Sigmoid colon (tissue), 7 donors: ENCODE measurements around the gene NBPF1. TPM values are rescaled to one million over a fixed set of nuclear protein-coding genes. Genes with fewer than 3 reads are reported as not detected.
"Not testable (repeated sequence)": the region's sequence is repeated elsewhere in the genome, so short reads cannot be mapped to it uniquely, and the experiment has no call there.

Experiments used
- DNase-seq: peaks from one replicate; pipeline ENCODE4 v3.0.0-alpha.2; 2019
- H3K27ac ChIP-seq, 4 donors: fragments of 200-600 bp; sonication (generic); one replicate each; pipeline ENCODE4 v1.5.1; 2016 to 2019; ENCODE audit warnings: mild to moderate bottlenecking in 1 of 4
- H3K27me3 ChIP-seq, 3 donors: fragments of 200-600 bp; sonication (generic); one replicate each; pipeline ENCODE4 v1.5.1; 2019; ENCODE audit warnings: mild to moderate bottlenecking in 1 of 3
- H3K36me3 ChIP-seq, 4 donors: fragments of 200-600 bp; sonication (generic); one replicate each; pipeline ENCODE4 v1.5.1; 2016 to 2019
- H3K4me1 ChIP-seq, 4 donors: fragments of 200-600 bp; sonication (generic); one replicate each; pipeline ENCODE4 v1.5.1; 2017 to 2019
- H3K4me3 ChIP-seq, 4 donors: fragments of 200-600 bp; sonication (generic); one replicate each; pipeline ENCODE4 v1.5.1; 2017 to 2019; ENCODE audit warnings: mild to moderate bottlenecking in 2 of 4, moderate library complexity in 1 of 4
- H3K9me3 ChIP-seq, 4 donors: fragments of 200-600 bp in 3 of 4; sonication (generic) in 3 of 4; one replicate each; pipeline versions ENCODE4 v1.5.1 to v1.6.1; 2013 to 2019
- EP300 ChIP-seq, 4 donors: sonication (generic); formaldehyde crosslinking; IDR thresholded peaks; one replicate each; pipeline ENCODE4 v1.6.1; 2017; ENCODE audit warnings: antibody characterized with exemption in 4 of 4
- POLR2A ChIP-seq, 2 donors: fragments of 450-650 bp; IDR thresholded peaks; one replicate each; pipeline ENCODE4 v1.6.1; 2016; ENCODE audit warnings: antibody characterized with exemption in 2 of 2, mild to moderate bottlenecking in 2 of 2, moderate library complexity in 2 of 2
- POLR2AphosphoS5 ChIP-seq, 4 donors: sonication (generic); formaldehyde crosslinking; IDR thresholded peaks; one replicate each; pipeline ENCODE4 v1.6.1; 2017; ENCODE audit warnings: antibody characterized with exemption in 4 of 4
- WGBS, 2 donors: extraction: QIAGEN DNeasy Blood & Tissue Kit; methylation state at CpG; one replicate each; pipeline ENCODE4 v1.1.7; 2013; 5-methylcytosine and 5-hydroxymethylcytosine counted together
- intact Hi-C: fragments of 100-400 bp; cut with DNase I; formaldehyde crosslinking; loops from one replicate; pipeline ENCODE4 v1.15.1; 2023
- polyA plus RNA-seq, 3 donors: library from polyadenylated mRNA; stranded (reverse); fragments of 200-250 nt; gene quantifications; one replicate each; pipeline ENCODE4 v1.2.3, GENCODE V29; 2013
- total RNA-seq, 4 donors: library from RNA; depleted of rRNA; stranded (reverse); fragments of >200 nt; gene quantifications; one replicate each; pipeline ENCODE4 v1.1.0, GENCODE V29; 2016
- TF ChIP-seq, protein P1 (sequence below), 4 experiments: fragments of 450-650 bp in 3 of 4; fragments of 200-600 bp in 1 of 4; IDR thresholded peaks; one replicate each; pipeline ENCODE4 v1.5.1; 2016 to 2019; ENCODE audit warnings: antibody characterized with exemption in 4 of 4, mild to moderate bottlenecking in 3 of 4, moderate library complexity in 2 of 4
- donor health status: healthy with polysubstance abuse.
- donor health status: Bipolar disorder and iron deficiency.
- donor health status: healthy.

NBPF1 gene
- total and polyA plus RNA-seq, 7 donors: 12.1 to 80.9 (median 32.9) TPM

DNA sequence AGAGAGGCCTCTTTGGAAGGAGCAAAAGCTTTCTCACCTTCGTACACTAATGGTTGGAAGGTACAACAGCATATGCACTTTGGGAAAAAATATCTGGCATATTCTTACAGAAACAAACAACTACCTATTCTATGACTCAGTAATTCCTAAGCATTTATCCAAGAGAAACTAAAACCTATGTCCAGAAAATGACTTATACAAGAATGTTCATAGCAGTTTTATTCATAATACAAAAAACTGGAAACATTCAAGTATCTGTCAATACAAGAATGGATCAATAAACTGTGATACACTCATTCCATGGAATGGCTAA, 8.2 kb downstream of the NBPF1 start:
- H3K4me1 ChIP-seq: peaks cover 0 to 8% (median 0%) of the 10 kb centered on the region in 4 donors
- intact Hi-C loops: no loop called here
- H3K9me3 ChIP-seq: no peaks in the 10 kb centered on the region
- TF ChIP-seq EP300 (IDR thresholded peaks at IDR 0.05): no peak
- TF ChIP-seq, protein P1, sequence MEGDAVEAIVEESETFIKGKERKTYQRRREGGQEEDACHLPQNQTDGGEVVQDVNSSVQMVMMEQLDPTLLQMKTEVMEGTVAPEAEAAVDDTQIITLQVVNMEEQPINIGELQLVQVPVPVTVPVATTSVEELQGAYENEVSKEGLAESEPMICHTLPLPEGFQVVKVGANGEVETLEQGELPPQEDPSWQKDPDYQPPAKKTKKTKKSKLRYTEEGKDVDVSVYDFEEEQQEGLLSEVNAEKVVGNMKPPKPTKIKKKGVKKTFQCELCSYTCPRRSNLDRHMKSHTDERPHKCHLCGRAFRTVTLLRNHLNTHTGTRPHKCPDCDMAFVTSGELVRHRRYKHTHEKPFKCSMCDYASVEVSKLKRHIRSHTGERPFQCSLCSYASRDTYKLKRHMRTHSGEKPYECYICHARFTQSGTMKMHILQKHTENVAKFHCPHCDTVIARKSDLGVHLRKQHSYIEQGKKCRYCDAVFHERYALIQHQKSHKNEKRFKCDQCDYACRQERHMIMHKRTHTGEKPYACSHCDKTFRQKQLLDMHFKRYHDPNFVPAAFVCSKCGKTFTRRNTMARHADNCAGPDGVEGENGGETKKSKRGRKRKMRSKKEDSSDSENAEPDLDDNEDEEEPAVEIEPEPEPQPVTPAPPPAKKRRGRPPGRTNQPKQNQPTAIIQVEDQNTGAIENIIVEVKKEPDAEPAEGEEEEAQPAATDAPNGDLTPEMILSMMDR (IDR thresholded peaks at IDR 0.05): no peak
- TF ChIP-seq POLR2A (IDR thresholded peaks at IDR 0.05): no peak
- TF ChIP-seq POLR2AphosphoS5 (IDR thresholded peaks at IDR 0.05): no peak
- 83 to 90% methylated on average over 1 of the region's 1 CpG for WGBS, 2 donors
- no peak for DNase-seq
- H3K27me3 ChIP-seq: no peaks in the 10 kb centered on the region
- no peak overlapping the region for H3K4me3 ChIP-seq
- peaks cover 15 to 35% (median 26%) of the 10 kb centered on the region in 4 donors for H3K36me3 ChIP-seq
- H3K27ac ChIP-seq: no peak overlapping the region

GRCh38 chr1:16604514-16605212, 8.7 kb downstream of the NBPF1 start:
- H3K27ac ChIP-seq: not testable (repeated sequence)
- 42 to 83% methylated on average over 1 of the region's 2 CpGs for WGBS, 2 donors

GRCh38 chr1:16603623-16604022, 9.7 kb downstream of the NBPF1 start:
- H3K9me3 ChIP-seq, intact Hi-C loops: not testable (repeated sequence)
- 82 to 90% methylated on average over 2 of the region's 2 CpGs for whole genome bisulfite sequencing, 2 donors

More at GRCh38 chr1:16604514-16605212, 8.7 kb downstream of the NBPF1 start:
- H3K4me3 ChIP-seq, intact Hi-C loops, DNase-seq, H3K9me3 ChIP-seq, H3K27me3 ChIP-seq, H3K4me1 ChIP-seq: not testable (repeated sequence)
- peaks cover 15 to 35% (median 26%) of the 10 kb centered on the region in 4 donors for H3K36me3 ChIP-seq

GRCh38 chr1:16602336-16603011, 10.9 kb downstream of the NBPF1 start:
- H3K4me1 ChIP-seq, H3K27ac ChIP-seq, H3K4me3 ChIP-seq, H3K9me3 ChIP-seq, DNase-seq, intact Hi-C loops, H3K27me3 ChIP-seq: not testable (repeated sequence)
- 92 to 98% methylated on average over 2 of the region's 5 CpGs for WGBS, 2 donors
- peaks cover 4 to 24% (median 16%) of the 10 kb centered on the region in 4 donors for H3K36me3 ChIP-seq

More at GRCh38 chr1:16603623-16604022, 9.7 kb downstream of the NBPF1 start:
- peaks cover 15 to 35% (median 26%) of the 10 kb centered on the region in 4 donors for H3K36me3 ChIP-seq
- DNase-seq, H3K27ac ChIP-seq, H3K27me3 ChIP-seq, H3K4me1 ChIP-seq, H3K4me3 ChIP-seq: not testable (repeated sequence)

DNA sequence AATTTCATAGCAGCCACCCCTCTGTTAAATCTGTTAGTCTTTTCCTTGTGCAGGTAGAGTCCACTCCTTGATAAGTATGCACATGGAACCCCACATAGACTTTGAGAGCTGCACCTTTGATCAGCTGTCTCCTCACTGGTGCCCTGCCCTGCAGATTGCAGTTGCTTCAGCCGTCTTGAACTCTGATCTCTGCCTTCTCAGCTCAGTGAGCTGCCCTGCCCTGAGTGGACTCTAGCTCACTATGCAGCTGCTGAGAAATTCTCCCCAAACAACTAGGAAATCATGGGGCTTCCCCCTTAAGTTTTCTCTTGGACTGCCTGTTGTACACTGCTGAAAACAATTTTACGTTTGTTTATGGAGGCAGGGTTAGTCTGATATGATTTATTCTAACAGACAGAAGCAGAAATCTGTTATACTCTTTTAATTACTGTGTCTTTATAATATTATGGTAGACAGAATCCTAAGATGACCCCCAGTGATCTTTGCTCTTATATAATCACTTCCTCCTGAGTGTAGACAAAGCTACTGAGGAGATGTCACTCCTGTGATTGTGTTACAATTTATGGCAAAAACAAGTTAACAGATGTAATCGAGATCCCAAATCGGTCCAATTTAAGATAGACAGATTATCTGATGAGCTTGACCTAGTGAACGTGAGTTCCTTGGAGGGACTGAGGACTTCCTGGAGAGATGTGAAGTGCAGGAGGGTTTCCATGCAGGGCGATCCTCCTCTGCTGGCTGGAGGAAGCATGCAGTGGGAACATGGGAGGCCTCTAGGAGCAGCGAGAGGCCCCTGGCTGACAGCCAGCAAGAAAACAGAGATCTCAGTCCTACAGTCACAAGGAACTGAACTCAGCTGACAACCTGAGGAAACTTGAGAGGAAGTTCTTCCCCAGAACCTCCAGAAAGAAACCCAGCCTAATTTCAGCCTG, 12.2 kb downstream of the NBPF1 start:
- peaks cover 0 to 10% (median 5%) of the 10 kb centered on the region in 4 donors for H3K36me3 ChIP-seq
- H3K4me1 ChIP-seq, H3K9me3 ChIP-seq, DNase-seq, H3K27ac ChIP-seq, intact Hi-C loops, H3K4me3 ChIP-seq, H3K27me3 ChIP-seq: not testable (repeated sequence)
- 16 to 53% methylated on average over 3 of the region's 7 CpGs for WGBS, 2 donors

- H3K27ac ChIP-seq, H3K4me3 ChIP-seq, H3K36me3 ChIP-seq, H3K27me3 ChIP-seq, DNase-seq, H3K4me1 ChIP-seq, H3K9me3 ChIP-seq, intact Hi-C loops: not testable (repeated sequence)
- WGBS, 2 donors: 91 to 93% methylated on average over 3 of the region's 3 CpGs
Observed at GRCh38 chr1:16599326-16599725, 14.0 kb downstream of the NBPF1 start.

DNA sequence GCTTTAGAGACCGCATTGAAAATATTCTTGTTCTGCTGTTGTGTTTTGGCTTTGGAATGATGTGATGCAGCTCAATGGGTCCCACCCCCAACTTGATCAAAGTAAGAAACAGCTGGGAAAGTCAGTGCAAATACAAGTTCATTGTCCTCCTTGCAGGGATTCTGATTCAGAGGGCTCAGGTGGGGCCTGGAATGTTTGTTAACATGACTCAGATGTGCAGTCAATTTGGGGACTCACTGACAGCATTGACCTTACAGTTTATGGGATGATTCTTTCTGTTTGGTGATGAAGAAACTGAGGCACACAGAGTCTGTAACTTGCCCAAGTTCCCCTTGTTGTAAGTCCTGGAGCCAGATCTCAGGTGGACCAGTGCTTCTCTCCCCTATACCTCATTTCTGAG, 18.1 kb downstream of the NBPF1 start:
- intact Hi-C loops: not testable (repeated sequence)

DNA sequence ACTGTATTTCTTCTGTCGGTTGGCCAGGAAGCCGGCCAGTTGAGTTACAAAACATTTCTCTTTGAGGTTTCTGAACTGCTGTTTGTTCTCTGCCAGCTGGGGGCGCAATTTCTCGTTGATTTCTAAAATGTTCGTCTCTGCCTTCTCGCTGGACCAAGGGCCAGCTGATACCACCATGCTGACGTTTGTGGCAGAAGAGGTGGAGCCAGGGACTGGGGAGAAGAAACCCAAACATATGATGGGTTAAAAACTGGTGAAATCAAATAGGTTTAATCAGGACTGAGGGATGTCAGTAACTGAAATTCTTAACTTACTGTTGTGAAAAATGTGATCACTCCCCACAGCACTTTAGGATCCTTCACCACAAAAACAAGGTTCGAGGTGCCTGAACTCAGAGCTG, 21.5 kb downstream of the NBPF1 start:
- WGBS, 2 donors: 10% methylated on average over 6 of the region's 8 CpGs

More for the DNA sequence above, 18.1 kb downstream of the NBPF1 start:
- H3K27ac ChIP-seq, H3K36me3 ChIP-seq, H3K27me3 ChIP-seq, H3K4me3 ChIP-seq, H3K4me1 ChIP-seq, H3K9me3 ChIP-seq, DNase-seq: not testable (repeated sequence)
- WGBS, 2 donors: 97 to 98% methylated on average over 1 of the region's 1 CpG

DNA sequence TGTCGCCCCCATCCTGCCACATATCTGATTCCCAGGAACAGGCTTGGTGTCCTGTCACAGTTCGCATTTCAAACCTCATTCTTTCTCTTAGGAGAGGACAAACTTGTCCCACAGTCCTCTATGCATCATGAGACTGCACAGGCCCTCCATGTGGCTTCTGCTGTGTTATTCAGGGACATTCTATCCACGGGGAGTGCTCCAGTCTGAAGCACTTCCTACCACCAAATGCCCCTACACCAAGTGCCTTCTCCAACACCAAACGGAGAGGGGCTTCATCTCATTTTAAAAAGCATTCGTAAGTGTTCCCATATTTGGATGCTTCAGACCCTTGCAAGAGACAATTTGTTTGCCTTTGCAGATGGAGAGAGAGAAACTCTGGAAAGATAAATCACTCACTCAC, 25.3 kb downstream of the NBPF1 start:
- 92 to 94% methylated on average over 5 of the region's 5 CpGs for WGBS, 2 donors
- intact Hi-C loops, H3K27me3 ChIP-seq, H3K4me3 ChIP-seq, H3K9me3 ChIP-seq, H3K27ac ChIP-seq, DNase-seq, H3K4me1 ChIP-seq: not testable (repeated sequence)
- peaks cover 0 to 32% (median 6%) of the 10 kb centered on the region in 4 donors for H3K36me3 ChIP-seq

More for the DNA sequence above, 21.5 kb downstream of the NBPF1 start:
- intact Hi-C loops, DNase-seq, H3K4me3 ChIP-seq, H3K4me1 ChIP-seq, H3K27ac ChIP-seq, H3K27me3 ChIP-seq, H3K9me3 ChIP-seq: not testable (repeated sequence)
- H3K36me3 ChIP-seq: peaks cover 0 to 12% (median 5%) of the 10 kb centered on the region in 4 donors

- intact Hi-C loops, H3K9me3 ChIP-seq, DNase-seq, H3K4me3 ChIP-seq, H3K27me3 ChIP-seq, H3K27ac ChIP-seq, H3K4me1 ChIP-seq: not testable (repeated sequence)
- peaks cover 0 to 32% (median 6%) of the 10 kb centered on the region in 4 donors for H3K36me3 ChIP-seq
- 94 to 95% methylated on average over 4 of the region's 4 CpGs for WGBS, 2 donors
Observed at GRCh38 chr1:16587639-16588038, 25.7 kb downstream of the NBPF1 start.

DNA sequence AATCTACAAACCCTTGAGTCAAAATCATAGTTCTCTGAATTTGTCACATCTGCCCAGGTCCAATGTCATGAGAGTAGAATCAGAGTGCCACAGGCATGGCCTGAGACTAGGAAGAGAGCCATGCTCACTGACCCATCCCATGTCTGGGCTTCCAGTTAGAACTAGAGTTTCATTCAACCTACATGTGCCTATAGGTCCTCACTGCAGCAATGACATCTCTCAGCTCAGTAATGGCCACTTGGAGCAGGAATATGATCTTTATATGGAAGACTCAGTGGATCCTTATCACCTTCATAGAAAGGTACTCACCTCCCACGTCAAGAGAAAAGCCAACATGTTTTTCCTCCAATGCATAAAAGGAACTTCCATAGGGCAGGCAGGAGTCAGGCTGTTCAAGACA, 48.0 kb downstream of the NBPF1 start:
- H3K4me3 ChIP-seq, H3K9me3 ChIP-seq, H3K27me3 ChIP-seq, intact Hi-C loops, DNase-seq, H3K4me1 ChIP-seq, H3K36me3 ChIP-seq, H3K27ac ChIP-seq: not testable (repeated sequence)
- WGBS, 2 donors: no CpG with 5 or more reads among the region's 1 CpG
